A549 treated with GW870086 at 1 μM for 4 hours (cell line): ENCODE measurements around the gene ABCA2. TPM values are rescaled to one million over a fixed set of nuclear protein-coding genes. Genes with fewer than 3 reads are reported as not detected.

Experiments used
- total RNA-seq: library from RNA; stranded (reverse); fragments of 200-300 nt; extraction: Qiagen RNA extraction; gene quantifications from 5 replicates; pipeline ENCODE4 v1.2.3, GENCODE V29; 2022; ENCODE audit warnings: low read depth

ABCA2 gene, protein sequence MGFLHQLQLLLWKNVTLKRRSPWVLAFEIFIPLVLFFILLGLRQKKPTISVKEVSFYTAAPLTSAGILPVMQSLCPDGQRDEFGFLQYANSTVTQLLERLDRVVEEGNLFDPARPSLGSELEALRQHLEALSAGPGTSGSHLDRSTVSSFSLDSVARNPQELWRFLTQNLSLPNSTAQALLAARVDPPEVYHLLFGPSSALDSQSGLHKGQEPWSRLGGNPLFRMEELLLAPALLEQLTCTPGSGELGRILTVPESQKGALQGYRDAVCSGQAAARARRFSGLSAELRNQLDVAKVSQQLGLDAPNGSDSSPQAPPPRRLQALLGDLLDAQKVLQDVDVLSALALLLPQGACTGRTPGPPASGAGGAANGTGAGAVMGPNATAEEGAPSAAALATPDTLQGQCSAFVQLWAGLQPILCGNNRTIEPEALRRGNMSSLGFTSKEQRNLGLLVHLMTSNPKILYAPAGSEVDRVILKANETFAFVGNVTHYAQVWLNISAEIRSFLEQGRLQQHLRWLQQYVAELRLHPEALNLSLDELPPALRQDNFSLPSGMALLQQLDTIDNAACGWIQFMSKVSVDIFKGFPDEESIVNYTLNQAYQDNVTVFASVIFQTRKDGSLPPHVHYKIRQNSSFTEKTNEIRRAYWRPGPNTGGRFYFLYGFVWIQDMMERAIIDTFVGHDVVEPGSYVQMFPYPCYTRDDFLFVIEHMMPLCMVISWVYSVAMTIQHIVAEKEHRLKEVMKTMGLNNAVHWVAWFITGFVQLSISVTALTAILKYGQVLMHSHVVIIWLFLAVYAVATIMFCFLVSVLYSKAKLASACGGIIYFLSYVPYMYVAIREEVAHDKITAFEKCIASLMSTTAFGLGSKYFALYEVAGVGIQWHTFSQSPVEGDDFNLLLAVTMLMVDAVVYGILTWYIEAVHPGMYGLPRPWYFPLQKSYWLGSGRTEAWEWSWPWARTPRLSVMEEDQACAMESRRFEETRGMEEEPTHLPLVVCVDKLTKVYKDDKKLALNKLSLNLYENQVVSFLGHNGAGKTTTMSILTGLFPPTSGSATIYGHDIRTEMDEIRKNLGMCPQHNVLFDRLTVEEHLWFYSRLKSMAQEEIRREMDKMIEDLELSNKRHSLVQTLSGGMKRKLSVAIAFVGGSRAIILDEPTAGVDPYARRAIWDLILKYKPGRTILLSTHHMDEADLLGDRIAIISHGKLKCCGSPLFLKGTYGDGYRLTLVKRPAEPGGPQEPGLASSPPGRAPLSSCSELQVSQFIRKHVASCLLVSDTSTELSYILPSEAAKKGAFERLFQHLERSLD (N-terminal part only)
- 21.4 to 27.7 TPM (median 25.4 TPM) in 5 replicates for total RNA-seq

DNA sequence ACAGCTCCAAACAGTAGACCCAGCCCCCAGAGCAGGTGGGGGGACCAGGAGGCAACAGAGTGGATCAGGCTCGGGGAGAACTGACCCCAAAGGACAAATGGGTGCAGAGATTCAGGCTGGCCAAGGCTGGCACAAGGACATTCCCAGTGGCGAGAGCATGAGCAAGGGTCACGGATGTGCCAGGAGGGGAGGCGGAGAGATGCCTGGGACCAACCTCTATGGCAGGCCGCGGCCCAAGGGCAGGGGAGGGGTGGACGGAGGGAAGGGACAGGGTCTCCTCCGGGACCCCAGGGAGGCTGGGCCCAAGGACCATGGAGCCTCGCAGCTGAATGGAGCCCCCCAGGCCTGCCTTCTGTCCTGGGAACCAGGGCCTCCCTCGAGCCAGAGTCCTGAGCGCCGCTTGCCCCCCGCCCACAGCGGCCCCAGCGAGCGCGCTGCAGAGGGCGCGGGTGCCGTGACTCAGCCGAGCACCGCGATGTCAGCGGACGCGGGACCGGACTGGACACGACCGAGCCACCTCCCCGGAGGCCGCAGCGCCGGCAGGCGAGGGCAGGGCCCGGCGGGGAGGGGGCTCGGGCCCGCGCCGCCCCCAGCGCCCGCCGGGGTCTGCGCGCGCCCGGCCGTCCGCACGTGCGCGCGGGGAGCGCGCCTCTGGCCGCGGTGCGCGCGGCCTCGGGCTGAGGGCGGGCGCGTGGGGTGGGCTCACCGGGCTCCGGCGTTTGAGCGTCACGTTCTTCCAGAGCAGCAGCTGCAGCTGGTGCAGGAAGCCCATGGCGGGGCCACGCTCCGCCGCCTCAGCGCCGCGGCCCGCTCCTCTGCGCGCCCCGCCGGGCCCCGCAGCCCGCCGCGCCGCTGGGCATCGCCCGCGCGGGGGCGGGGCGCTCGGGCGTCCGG, at the start of gene ABCA2:
ABCA2 (minus strand) TSS at position 869 of the 894 bp plus-strand sequence; CDS start at position 772, 97 bp downstream.

DNA sequence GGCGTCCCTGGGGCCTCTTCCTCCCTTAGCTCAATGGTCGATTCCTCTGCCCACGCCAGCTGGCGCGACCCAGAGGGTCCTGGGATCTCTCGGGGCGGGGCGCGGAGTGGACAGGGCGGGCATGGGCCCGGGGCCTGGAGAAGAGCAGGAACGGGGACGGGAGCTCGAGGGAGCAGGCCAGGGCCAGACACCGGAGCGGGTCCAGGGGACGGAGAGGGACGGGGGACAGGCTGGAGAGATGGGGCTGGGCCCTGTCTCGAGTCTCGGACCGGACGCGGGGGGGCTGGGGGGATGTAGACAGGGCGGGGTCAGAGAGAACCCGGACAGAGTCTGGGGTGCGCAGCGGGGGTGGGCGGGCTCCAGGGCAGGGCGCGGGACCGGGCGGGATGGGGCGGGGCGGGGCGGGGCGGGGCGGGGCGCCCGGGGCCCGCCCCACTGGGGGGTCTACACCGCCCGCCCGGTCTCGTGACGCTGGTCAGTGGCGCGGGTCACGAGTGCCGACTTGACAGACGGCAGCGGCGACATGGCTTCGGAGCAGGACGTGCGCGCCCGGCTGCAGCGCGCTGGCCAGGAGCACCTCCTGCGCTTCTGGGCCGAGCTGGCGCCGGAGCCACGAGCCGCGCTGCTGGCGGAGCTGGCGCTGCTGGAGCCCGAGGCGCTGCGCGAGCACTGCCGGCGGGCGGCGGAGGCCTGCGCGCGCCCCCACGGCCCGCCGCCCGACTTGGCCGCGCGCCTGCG, 49.1 kb upstream of the ABCA2 start, which contains the start of gene UAP1L1:
UAP1L1 (plus strand) TSS at position 508 of the 738 bp plus-strand sequence; CDS start at position 524, 16 bp downstream.

DNA sequence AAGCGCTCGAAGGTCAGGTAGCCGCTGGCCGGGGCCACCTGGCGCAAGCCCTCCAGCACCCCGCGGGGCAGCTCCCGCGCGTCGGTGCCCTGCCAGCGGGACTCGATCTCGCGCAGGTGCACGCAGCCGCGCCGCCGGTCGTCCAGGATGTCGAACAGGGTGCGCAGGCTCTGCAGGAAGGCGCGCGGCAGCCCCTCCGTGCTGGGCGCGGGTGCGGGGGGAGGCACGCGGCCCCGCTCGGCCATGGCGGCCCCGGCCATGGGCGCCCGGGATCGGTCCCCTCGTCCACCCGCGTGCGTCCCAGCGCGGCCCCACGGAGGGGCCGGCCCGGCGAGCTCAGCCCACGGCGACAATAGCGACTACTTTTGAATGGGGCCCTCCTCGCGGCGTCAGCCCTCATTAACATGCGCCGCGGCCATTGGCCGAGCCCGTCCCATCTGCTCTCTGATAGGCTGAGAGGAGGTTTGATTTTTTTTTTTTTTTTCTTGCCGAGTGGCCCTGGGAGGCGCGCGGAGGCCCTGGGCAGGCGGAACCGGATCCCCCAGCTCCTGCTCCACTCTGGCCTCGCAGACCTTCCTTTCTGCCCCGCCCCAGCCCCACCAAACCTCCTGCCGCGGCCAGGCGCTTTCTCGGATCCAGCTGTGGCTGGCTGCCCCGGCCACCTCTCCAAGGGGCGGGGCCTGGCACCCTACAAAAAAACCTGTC, 42.3 kb upstream of the ABCA2 start, which contains the start of gene SAPCD2:
SAPCD2 (minus strand) TSS at position 357 of the 705 bp plus-strand sequence; CDS start at position 260, 97 bp downstream.

DNA sequence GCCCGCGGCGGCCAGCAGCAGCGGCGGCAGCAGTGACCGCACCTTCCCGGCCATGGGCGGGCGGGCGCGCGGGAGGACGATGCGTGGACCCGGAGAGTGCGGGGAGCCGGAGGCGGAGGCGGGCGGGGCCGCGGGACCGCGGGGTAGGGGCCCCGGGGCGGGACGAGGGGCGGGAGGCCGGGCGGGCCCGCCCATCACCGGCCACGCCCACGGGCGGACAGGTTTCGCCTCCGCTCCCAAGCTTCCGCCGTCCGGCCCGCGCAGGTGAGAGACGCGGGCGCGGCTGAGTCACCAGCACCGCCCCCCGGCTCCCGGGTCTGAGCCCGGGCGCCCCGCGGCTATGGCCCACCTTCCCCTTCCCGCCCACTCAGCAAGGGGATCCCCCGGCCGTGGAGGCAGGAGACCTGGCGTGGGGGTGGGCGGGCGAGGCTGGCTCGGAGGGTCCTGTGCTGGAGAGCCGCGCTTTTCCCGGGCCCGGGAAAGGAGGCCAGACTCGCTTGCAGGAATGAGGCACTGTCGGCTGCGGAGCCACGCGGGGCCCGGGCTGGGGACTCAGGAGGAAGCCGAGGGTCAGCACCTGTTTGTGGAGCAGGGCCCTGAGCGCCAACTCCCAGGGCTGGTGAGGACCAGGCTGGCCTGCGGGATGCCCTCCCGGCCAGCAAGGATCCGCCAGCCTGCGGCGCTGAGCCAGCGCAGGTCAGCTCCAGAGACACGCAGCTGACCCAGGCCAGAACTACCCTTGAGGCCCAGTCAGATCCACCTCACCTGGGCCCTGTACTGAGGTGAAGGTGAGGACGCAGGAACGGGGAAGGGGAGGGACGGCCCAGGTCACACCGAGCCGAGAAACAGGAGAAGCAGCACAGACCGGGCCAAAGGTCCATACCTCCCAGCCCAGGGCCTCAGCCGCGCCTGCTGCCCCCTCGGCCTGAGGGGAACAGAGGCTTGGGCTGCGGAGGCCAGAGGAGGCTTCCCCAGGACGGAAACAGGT, 26.2 kb upstream of the ABCA2 start, which contains the start of gene ENTPD2:
ENTPD2 (minus strand) TSS at position 118 of the 988 bp plus-strand sequence; CDS start at position 54, 64 bp downstream.

DNA sequence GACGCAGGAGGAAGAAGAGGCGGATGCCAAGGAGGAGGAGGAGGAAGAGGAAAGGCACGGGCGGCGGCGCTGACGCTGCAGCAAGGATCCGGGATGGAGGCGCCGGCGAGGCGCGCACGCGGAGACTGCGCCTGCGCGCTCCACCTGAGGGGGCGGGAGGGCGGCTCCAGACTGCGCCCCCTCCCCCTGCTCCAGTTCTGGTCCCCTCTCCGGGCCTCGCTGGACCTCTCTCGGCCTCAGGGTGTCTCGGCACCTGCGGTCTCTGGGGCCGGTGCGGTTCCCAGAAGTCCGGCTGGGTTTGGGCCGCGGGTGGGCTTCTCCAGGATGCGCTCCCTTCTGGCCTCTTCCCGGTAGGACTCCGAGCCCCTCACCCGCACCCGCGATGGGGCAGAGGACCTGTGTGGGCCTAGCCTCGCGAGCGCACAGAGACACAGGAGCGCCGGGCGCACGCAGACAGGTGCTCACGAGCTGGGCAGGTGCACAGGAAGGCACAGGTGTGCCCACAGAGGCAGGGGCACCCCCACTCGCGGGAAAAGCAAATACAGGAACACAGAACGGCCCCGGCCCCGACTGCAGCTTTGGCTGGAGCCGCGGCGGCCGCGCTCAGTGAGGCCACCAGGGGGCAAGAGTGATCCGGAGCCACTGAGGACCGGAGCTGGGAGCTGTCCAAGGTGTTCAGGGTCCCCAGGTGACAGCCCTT, 18.2 kb upstream of the ABCA2 start, which contains the start of gene NPDC1:
NPDC1 (minus strand) TSS at position 90 of the 700 bp plus-strand sequence. CDS start 188 bp downstream, outside the sequence.

DNA sequence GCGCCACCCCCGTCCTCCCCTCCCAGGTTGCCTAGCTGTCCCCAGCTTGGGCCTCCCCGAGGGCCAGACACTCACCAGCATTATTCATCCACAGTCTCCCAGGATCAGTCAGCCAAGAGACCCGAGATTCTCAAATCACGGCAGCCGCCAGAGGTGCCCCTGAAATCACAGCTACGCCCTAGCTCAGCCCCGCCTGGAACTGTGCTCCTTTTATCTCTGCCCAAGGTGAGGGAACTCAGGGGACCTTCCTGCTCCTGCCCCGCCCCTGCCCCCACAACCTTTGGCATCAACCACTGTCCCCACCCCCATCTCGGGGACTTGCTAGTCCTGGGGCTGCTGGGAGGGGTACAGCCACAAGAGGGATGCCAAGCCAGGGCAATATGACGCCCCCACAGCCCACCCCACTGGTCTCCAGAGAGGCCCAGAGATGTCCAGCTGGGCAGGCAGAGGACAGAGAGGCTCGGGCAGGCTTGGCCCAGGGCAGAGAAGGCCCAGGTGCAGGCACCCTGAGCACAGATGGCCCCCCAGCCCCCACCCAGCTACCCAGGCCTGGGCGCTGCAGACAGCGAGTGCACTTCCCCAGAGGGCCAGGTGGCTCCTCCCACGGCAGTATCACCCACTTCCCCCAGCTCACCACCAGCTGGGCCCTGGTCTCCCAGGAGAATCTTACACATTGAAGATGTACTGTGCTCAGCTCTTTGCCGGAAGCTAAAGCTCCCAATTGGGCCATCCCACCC, 4.0 kb upstream of the ABCA2 start, which contains the start of gene FUT7:
FUT7 (minus strand) TSS at position 185 of the 737 bp plus-strand sequence; CDS start at position 88, 97 bp downstream.

DNA sequence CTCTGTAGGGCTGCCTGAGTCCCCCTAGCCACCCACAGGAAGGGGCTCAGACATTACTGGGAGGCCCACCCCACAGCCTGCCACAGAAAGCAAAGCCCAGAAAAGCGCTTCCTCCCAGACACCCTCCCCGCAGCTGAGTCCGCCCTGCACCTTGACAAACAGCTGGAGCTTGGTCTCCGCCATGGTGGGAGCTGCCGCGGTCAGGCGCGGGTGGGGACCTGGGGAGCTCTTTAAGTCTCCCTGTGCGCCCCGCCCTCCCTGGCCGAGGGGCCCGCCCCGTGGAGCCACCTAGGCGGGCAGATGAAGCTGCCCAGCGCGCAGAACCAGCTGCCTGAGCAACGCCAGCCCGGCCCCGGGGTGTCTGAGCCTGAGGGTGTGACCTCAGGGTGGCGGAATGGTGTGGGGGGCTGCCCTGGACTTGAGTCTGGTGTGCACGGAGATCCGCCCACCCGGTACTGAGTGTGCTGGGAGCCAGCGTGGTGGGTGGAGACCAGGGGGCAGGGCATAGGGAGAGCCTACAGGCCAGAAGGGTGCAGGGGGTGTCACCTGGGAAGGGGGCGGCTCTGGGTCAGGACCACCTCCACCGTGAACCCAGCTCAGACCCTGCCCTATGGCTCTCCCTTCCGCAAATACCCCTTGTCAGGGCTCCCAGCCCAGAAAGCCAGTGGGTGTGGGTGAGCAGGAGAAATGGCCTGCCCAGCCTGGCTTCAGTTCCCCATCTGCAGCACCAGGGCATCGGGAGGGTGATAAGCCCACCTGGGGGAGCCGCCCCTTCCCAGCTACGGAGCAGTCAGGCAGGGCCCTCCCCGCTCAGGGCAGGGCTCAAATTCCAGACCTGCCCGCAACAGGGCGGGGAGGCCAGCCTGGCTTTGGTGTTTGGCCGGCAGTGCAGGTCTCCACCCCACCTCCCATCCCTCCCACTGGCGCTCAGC, 31.4 kb downstream of the ABCA2 start, which contains the start of gene CLIC3:
CLIC3 (minus strand) TSS at position 208 of the 932 bp plus-strand sequence; CDS start at position 183, 25 bp downstream.

DNA sequence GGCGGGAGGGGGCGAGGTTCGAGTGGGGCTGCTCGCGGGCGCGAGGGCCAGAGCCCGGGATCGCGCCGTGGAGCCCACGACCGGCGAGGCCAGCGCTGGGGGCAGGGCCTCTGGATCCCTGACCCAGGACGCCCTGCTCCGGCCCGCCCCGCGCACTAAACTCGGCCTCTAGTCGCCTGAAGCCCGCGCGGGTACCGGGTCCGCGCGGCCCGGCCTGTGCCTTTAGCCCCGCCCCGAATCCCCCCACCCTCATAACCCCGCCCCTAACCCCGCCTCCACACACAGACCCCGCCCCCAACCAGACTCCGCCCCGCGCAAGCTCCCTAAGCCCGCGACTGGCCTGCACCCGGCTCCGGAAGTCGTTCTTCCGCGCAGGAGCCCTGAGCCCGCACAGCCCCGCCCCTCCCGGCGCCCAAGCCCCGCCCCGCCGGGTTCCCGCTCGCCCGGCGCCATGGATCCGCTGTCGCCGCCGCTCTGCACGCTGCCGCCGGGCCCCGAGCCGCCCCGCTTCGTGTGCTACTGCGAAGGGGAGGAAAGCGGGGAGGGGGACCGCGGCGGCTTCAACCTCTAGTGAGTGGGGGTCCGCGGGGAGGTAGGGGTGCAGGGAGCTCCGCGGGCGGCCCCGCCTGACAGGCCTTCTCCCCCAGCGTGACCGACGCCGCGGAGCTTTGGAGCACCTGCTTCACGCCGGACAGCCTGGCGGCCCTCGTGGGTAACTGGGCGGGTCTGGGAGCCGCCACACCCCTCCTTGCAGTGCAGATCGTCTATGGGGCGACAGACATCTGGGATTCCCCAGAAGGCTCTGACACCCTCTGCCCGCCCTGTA, 35.8 kb downstream of the ABCA2 start, which contains the start of gene PAXX:
PAXX (plus strand) TSS at position 430 of the 826 bp plus-strand sequence; CDS start at position 452, 22 bp downstream.

DNA sequence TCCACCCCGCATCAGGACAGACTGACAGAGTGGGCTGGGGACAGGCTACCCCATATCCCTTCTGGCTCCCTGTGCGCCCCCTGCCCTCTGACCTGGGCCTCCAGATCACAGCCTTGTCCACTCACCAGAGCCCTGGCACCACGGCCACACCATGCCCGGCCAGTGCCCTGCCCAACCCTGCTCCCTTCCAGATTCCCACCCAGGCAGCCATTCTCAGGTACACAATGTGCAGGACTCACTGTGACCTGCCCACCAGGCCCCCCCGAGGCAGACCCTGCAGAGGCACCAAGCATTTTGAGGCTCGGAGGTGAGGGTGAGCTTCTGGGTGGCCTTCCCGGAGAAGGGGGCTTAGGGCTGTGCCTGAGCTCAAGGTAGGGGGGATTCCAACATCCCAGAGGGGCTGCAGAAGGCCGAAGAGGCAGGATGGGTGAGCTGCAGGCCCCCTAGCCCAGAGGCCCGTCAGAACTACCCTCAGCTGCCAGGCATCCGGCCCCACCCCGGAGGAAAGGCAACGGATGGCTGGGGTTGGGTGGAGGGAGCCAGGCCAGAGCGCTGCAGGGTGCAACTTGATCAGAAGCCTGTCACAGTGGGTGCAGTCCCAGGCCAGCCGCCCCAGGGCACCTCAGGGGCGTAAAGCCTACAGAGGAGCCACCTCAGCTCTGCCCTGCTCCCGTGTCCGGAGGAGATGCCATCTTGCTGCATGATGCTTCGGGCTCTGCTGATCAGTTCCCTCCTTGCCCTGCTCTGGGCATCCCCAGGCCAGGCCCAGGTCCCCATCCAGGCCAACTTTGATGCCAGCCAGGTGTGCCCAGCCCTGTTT, 45.6 kb downstream of the ABCA2 start, which contains the start of gene LCNL1:
LCNL1 (plus strand) TSS at position 762 of the 820 bp plus-strand sequence. CDS start 594 bp downstream, outside the sequence.

DNA sequence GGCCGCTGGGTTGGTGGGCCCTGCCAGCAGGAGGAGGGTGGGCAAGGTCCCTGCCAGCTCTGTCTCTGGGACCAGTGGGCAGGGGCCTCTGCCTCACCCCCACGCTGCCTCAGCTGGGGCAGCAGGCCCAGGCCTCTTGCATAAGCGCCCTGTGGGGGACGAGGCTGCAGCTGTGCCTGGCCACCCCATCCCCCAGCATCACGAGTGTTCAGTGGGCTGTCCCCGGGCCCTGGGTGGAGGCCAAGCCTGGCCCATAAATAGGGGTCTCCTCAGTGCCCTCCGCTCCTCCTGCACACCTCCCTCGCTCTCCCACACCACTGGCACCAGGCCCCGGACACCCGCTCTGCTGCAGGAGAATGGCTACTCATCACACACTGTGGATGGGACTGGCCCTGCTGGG, 50.8 kb downstream of the ABCA2 start, which contains the start of gene PTGDS:
PTGDS (plus strand) TSS at position 282 of the 400 bp plus-strand sequence; CDS start at position 357, 75 bp downstream.

